Trophoblast cell (in vitro differentiated cells and primary cell): ENCODE results near the gene BCL11B.

Experiments used
- DNase-seq, 2 donors: peaks; one replicate each; pipeline ENCODE4 v3.0.0-alpha.2; 2016
- H2AFZ ChIP-seq: 2 replicates; pipeline ENCODE4 v1.6.1; 2013; ENCODE audit warnings: low read length, moderate library complexity, mild to moderate bottlenecking; ENCODE audit not compliant: insufficient read depth, poor library complexity
- H2AK5ac ChIP-seq: 2 replicates; pipeline ENCODE4 v1.6.1; 2013; ENCODE audit warnings: mild to moderate bottlenecking, low read length
- H2BK120ac ChIP-seq: 2 replicates; pipeline ENCODE4 v1.6.1; 2013; ENCODE audit warnings: low read length, mild to moderate bottlenecking, moderate library complexity; ENCODE audit not compliant: insufficient read depth, poor library complexity
- H2BK12ac ChIP-seq: 2 replicates; pipeline ENCODE4 v1.6.1; 2013; ENCODE audit warnings: mild to moderate bottlenecking, low read length, moderate library complexity
- H2BK5ac ChIP-seq: 2 replicates; pipeline ENCODE4 v1.6.1; 2013; ENCODE audit warnings: low read length, low read depth, moderate library complexity, mild to moderate bottlenecking; ENCODE audit not compliant: poor library complexity
- H3K14ac ChIP-seq: 2 replicates; pipeline ENCODE4 v1.6.1; 2013; ENCODE audit warnings: mild to moderate bottlenecking, low read length
- H3K18ac ChIP-seq: 2 replicates; pipeline ENCODE4 v1.6.1; 2013; ENCODE audit warnings: mild to moderate bottlenecking, low read length
- H3K23ac ChIP-seq: 2 replicates; pipeline ENCODE4 v1.6.1; 2013; ENCODE audit warnings: low read length
- H3K27ac ChIP-seq: 2 replicates; pipeline ENCODE4 v1.5.1; 2013; ENCODE audit warnings: low read depth, mild to moderate bottlenecking, inconsistent platforms, low read length, moderate library complexity
- H3K27me3 ChIP-seq: 2 replicates; pipeline ENCODE4 v1.6.1; 2013; ENCODE audit warnings: inconsistent platforms, mild to moderate bottlenecking, low read length, moderate library complexity; ENCODE audit not compliant: insufficient read depth
- H3K36me3 ChIP-seq, 2 experiments: 1 replicate in 1 of 2; 2 replicates in 1 of 2; pipeline ENCODE4 v1.6.1; 2013; ENCODE audit warnings: low read length in 2 of 2, mild to moderate bottlenecking in 2 of 2, moderate library complexity in 1 of 2; ENCODE audit not compliant: insufficient read depth in 2 of 2, control insufficient read depth in 1 of 2
- H3K4ac ChIP-seq: 2 replicates; pipeline ENCODE4 v1.6.1; 2013; ENCODE audit warnings: low read depth, mild to moderate bottlenecking, low read length, moderate library complexity
- H3K4me1 ChIP-seq, 2 experiments: 1 replicate in 1 of 2; 2 replicates in 1 of 2; pipeline ENCODE4 v1.6.1; 2013; ENCODE audit warnings: low read length in 2 of 2, mild to moderate bottlenecking in 2 of 2, moderate library complexity in 1 of 2; ENCODE audit not compliant: insufficient read depth in 2 of 2, control insufficient read depth in 1 of 2
- H3K4me2 ChIP-seq: 2 replicates; pipeline ENCODE4 v1.6.1; 2013; ENCODE audit warnings: inconsistent platforms, mild to moderate bottlenecking, low read length, moderate library complexity
- H3K4me3 ChIP-seq: 2 replicates; pipeline ENCODE4 v1.5.1; 2013; ENCODE audit warnings: mild to moderate bottlenecking, low read depth, low read length, inconsistent platforms
- H3K79me1 ChIP-seq: one replicate; pipeline ENCODE4 v1.6.1; 2013; ENCODE audit warnings: low read length
- H3K79me2 ChIP-seq: 2 replicates; pipeline ENCODE4 v1.6.1; 2013; ENCODE audit warnings: low read length, mild to moderate bottlenecking; ENCODE audit not compliant: control insufficient read depth, insufficient read depth, poor library complexity
- H3K9ac ChIP-seq: 2 replicates; pipeline ENCODE4 v1.6.1; 2013; ENCODE audit warnings: mild to moderate bottlenecking, low read length
- H3K9me3 ChIP-seq: 2 replicates; pipeline ENCODE4 v1.6.1; 2013; ENCODE audit warnings: low read depth, mild to moderate bottlenecking, control low read depth, inconsistent platforms, low read length; ENCODE audit not compliant: insufficient read depth
- H4K12ac ChIP-seq: 2 replicates; pipeline ENCODE4 v1.6.1; 2013; ENCODE audit warnings: low read depth, mild to moderate bottlenecking, low read length, moderate library complexity
- H4K8ac ChIP-seq: 2 replicates; pipeline ENCODE4 v1.6.1; 2013; ENCODE audit warnings: low read depth, mild to moderate bottlenecking, low read length, moderate library complexity
- H4K91ac ChIP-seq: one replicate; pipeline ENCODE4 v1.6.1; 2013; ENCODE audit warnings: low read depth, mild to moderate bottlenecking, low read length, moderate library complexity
- WGBS: extraction: QIAGEN DNeasy Blood & Tissue Kit; methylation state at CpG from one replicate; pipeline ENCODE4 v1.1.7; 2013; ENCODE audit warnings: missing lambda C conversion rate; ENCODE audit not compliant: insufficient read length, insufficient coverage; ENCODE audit errors: extremely low coverage; 5-methylcytosine and 5-hydroxymethylcytosine counted together

Gene BCL11B

DNA sequence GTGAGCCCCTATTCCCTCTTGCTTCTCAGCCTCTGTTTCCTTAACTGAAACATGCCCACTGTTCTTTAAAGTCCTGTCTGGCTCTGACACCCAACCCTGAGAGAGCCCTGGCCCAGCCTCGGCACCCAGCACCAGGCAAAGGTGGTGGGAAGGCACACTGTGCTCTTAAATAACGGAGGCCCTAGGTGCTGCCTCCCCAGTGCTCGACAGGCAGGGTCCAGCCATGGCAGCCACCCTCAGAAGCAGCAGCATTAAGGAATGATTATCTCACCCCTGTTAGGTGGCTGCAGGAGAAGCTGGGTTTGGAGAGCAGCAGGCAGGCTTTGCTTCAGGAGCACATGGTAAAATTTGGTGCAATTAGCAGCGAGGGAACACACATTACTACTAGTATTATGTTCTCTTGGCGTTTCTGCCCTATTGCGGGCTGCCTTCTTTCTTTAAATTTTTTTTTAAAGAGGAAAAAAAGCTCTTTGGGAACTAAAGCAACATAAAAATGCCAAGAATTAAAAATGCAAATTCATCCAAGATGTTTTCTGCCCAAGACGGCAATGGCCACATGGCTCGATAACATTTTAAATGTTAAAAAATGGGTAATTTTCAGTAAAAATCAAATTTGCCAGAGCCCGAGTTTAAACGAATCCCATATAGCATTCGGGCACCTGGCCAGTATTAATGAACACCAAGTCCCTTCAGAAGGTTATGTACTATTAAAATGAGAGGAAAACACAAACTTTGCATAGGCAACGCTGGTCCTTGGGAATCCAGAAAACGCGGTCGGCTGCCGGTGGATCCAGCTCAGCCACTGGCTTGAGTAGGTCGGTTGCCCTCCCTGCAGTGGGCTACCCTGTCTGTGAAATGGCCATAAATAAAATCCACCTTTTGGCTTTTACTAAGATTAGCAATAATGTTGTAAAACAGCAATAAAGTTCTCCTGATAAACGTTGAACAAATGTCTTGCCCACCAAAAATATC is 152.2 kb downstream of the BCL11B start:
- Histone ChIP-seq H2BK120ac (no peak overlapping the region), H3K4me1 (no peaks in the 10 kb centered on the region), H2BK12ac (no peak overlapping the region), H3K79me2 (no peaks in the 10 kb centered on the region), H3K27ac (no peak overlapping the region), H3K9ac (no peak overlapping the region), H4K8ac (no peak overlapping the region), H4K91ac (no peak overlapping the region), H2AK5ac (no peak overlapping the region), H2AFZ (no peak overlapping the region), H3K23ac (no peak overlapping the region), H4K12ac (no peak overlapping the region), H3K27me3 (no peaks in the 10 kb centered on the region), H3K14ac (no peak overlapping the region), H3K36me3 (no peaks in the 10 kb centered on the region), H3K4me2 (no peak overlapping the region), H3K18ac (no peak overlapping the region), H2BK5ac (no peak overlapping the region), H3K9me3 (no peaks in the 10 kb centered on the region), H3K4ac (no peak overlapping the region), H3K4me3 (no peak overlapping the region), H3K79me1 (no peaks in the 10 kb centered on the region)
- no CpG with 5 or more reads among the region's 18 CpGs for WGBS
- no peak for DNase-seq
